ENCODE measurements around the gene PPARG. TPM values are rescaled to one million over a fixed set of nuclear protein-coding genes. Genes with fewer than 3 reads are reported as not detected.
"Not testable (repeated sequence)": the region's sequence is repeated elsewhere in the genome, so short reads cannot be mapped to it uniquely, and the experiment has no call there.

PPARG gene
- total and polyA plus RNA-seq, 4 donors, result 5.2 to 15.7 (median 7.0) TPM

DNA sequence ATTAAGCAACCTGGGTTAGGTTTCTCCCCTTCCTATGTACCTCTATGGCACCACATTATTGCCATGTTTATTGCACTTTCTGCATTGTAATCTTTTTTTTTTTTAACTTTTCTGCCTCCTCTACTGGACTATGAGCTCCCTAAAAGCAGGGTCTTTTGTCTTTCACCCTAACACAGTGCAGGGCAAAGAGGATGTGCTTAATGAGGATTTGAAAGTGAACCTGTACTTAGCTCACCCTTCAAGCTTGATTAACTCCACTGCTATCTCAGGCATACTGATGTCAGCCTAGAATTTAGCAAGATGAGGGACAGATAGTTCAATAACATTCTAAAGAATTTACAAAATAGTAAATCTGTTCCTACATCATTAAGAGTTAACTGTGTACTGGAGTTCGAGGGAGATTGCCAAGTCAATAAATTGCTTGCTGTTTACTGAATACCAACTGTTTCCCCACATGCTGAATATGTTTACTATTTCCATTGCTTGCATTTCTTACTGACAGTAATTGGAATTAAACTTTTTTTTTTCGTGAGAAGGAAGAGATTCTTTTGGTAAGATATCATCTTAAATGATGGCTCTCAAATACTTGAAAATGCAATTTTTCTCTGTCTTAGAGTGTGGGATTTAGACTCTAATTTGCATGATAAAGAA, 15.7 kb upstream of the PPARG start (continued):
- no peak for TF ChIP-seq CTCF (IDR thresholded peaks at IDR 0.05; ENCODE audit: low read depth, low read length, missing input control)

GRCh38 chr3:12275974-12276650, 12.8 kb upstream of the PPARG start:
- Histone ChIP-seq H3K36me3 (ENCODE audit: control insufficient read depth in 4 of 4, insufficient read depth in 3 of 4, low read depth in 1 of 4, low read length in 3 of 4) (no peaks in the 10 kb centered on the region), H3K9ac (ENCODE audit: low read depth in 1 of 2, low read length in 2 of 2) (no peak overlapping the region), H3K4me3 (ENCODE audit: low read depth in 1 of 3, low read length in 3 of 3) (no peak overlapping the region), H3K9me3 (ENCODE audit: control insufficient read depth in 4 of 4, low read length in 3 of 4) (no peaks in the 10 kb centered on the region), H3K27me3 (ENCODE audit: control insufficient read depth in 4 of 4, insufficient read depth in 4 of 4, low read length in 3 of 4) (no peaks in the 10 kb centered on the region), H3K4me1 (ENCODE audit: control insufficient read depth in 4 of 4, insufficient read depth in 4 of 4, low read length in 3 of 4) (no peaks in the 10 kb centered on the region), H3K27ac (ENCODE audit: low read depth in 1 of 2, low read length in 2 of 2) (no peak overlapping the region)
- DNase-seq (ENCODE audit: low spot score), result no peak
- TF ChIP-seq TAF1 (conservative IDR thresholded peaks at IDR 0.05) (no peak), JUND (IDR thresholded peaks at IDR 0.05) (no peak), RAD21 (IDR thresholded peaks at IDR 0.05) (no peak), HNF4A (conservative IDR thresholded peaks at IDR 0.05) (no peak)
- WGBS, result 82% methylated on average over 3 of the region's 3 CpGs

DNA sequence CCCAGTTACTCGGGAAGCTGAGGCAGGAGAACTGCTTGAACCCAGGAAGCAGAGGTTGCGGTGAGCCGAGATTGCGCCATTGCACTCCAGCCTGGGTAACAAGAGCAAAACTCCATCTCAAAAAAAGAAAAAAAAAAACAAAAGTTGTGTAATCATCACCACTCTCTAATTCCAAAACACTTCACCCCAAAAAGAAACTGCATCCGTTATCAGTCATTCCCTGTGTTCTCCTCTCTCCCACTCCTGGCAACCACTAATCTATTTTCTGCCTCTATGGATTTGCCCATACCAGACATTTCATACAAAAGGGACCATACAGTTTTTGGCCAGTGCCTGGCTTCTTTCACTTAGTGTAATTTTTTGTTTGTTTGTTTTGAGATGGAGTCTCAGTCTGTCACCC, 12.0 kb upstream of the PPARG start:
- not testable (repeated sequence) for H3K4me3 ChIP-seq (ENCODE audit: low read depth in 1 of 3, low read length in 3 of 3); H3K27ac ChIP-seq (ENCODE audit: low read depth in 1 of 2, low read length in 2 of 2); H3K4me1 ChIP-seq (ENCODE audit: control insufficient read depth in 4 of 4, insufficient read depth in 4 of 4, low read length in 3 of 4); H3K9ac ChIP-seq (ENCODE audit: low read depth in 1 of 2, low read length in 2 of 2); H3K9me3 ChIP-seq (ENCODE audit: control insufficient read depth in 4 of 4, low read length in 3 of 4); H3K27me3 ChIP-seq (ENCODE audit: control insufficient read depth in 4 of 4, insufficient read depth in 4 of 4, low read length in 3 of 4); DNase-seq (ENCODE audit: low spot score); H3K36me3 ChIP-seq (ENCODE audit: control insufficient read depth in 4 of 4, insufficient read depth in 3 of 4, low read depth in 1 of 4, low read length in 3 of 4)
- 79% methylated on average over 5 of the region's 5 CpGs for WGBS

DNA sequence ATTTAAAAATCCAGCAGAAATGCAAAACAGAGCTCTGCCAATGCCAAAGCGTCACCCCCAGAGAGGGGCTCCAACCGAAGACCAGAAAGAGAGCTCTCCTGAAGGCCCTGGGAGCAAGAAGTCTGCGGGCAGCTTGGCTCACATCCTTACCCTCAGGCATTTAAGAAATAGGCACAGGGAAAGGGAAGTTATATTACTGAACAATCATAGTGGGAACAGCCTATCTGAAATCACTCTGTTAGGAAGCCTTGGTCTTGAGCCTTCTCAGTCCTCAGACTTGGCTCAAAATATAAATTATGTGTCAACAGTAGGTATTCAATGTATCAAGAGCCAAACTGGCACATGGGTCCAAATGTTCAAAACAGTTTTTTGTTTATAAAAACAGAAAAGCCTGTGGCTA, 10.3 kb upstream of the PPARG start:
- H3K4me3 ChIP-seq (ENCODE audit: low read depth in 1 of 3, low read length in 3 of 3), result no peak overlapping the region
- WGBS, result 94% methylated on average over 3 of the region's 3 CpGs
- TF ChIP-seq, protein P1, sequence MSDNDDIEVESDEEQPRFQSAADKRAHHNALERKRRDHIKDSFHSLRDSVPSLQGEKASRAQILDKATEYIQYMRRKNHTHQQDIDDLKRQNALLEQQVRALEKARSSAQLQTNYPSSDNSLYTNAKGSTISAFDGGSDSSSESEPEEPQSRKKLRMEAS (IDR thresholded peaks at IDR 0.05), result no peak
- no peak for TF ChIP-seq EGR1 (IDR thresholded peaks at IDR 0.05; ENCODE audit: low read depth in 2 of 2)
- TF ChIP-seq YY1 (IDR thresholded peaks at IDR 0.05), result no peak
- TF ChIP-seq, protein P2, sequence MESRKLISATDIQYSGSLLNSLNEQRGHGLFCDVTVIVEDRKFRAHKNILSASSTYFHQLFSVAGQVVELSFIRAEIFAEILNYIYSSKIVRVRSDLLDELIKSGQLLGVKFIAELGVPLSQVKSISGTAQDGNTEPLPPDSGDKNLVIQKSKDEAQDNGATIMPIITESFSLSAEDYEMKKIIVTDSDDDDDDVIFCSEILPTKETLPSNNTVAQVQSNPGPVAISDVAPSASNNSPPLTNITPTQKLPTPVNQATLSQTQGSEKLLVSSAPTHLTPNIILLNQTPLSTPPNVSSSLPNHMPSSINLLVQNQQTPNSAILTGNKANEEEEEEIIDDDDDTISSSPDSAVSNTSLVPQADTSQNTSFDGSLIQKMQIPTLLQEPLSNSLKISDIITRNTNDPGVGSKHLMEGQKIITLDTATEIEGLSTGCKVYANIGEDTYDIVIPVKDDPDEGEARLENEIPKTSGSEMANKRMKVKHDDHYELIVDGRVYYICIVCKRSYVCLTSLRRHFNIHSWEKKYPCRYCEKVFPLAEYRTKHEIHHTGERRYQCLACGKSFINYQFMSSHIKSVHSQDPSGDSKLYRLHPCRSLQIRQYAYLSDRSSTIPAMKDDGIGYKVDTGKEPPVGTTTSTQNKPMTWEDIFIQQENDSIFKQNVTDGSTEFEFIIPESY (IDR thresholded peaks at IDR 0.05), result no peak
- TF ChIP-seq, protein P3, sequence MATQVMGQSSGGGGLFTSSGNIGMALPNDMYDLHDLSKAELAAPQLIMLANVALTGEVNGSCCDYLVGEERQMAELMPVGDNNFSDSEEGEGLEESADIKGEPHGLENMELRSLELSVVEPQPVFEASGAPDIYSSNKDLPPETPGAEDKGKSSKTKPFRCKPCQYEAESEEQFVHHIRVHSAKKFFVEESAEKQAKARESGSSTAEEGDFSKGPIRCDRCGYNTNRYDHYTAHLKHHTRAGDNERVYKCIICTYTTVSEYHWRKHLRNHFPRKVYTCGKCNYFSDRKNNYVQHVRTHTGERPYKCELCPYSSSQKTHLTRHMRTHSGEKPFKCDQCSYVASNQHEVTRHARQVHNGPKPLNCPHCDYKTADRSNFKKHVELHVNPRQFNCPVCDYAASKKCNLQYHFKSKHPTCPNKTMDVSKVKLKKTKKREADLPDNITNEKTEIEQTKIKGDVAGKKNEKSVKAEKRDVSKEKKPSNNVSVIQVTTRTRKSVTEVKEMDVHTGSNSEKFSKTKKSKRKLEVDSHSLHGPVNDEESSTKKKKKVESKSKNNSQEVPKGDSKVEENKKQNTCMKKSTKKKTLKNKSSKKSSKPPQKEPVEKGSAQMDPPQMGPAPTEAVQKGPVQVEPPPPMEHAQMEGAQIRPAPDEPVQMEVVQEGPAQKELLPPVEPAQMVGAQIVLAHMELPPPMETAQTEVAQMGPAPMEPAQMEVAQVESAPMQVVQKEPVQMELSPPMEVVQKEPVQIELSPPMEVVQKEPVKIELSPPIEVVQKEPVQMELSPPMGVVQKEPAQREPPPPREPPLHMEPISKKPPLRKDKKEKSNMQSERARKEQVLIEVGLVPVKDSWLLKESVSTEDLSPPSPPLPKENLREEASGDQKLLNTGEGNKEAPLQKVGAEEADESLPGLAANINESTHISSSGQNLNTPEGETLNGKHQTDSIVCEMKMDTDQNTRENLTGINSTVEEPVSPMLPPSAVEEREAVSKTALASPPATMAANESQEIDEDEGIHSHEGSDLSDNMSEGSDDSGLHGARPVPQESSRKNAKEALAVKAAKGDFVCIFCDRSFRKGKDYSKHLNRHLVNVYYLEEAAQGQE (IDR thresholded peaks at IDR 0.05), result no peak
- TF ChIP-seq RAD21 (IDR thresholded peaks at IDR 0.05), result no peak
- no peak for TF ChIP-seq FOXA1 (IDR thresholded peaks at IDR 0.05)

More for the DNA sequence above, 10.3 kb upstream of the PPARG start:
- no peak overlapping the region for H3K9ac ChIP-seq (ENCODE audit: low read depth in 1 of 2, low read length in 2 of 2)
- no peak overlapping the region for H3K27ac ChIP-seq (ENCODE audit: low read depth in 1 of 2, low read length in 2 of 2)
- H3K36me3 ChIP-seq (ENCODE audit: control insufficient read depth in 4 of 4, insufficient read depth in 3 of 4, low read depth in 1 of 4, low read length in 3 of 4), result no peaks in the 10 kb centered on the region
- H3K27me3 ChIP-seq (ENCODE audit: control insufficient read depth in 4 of 4, insufficient read depth in 4 of 4, low read length in 3 of 4), result no peaks in the 10 kb centered on the region
- no peaks in the 10 kb centered on the region for H3K9me3 ChIP-seq (ENCODE audit: control insufficient read depth in 4 of 4, low read length in 3 of 4)
- no peak for DNase-seq (ENCODE audit: low spot score)
- no peaks in the 10 kb centered on the region for H3K4me1 ChIP-seq (ENCODE audit: control insufficient read depth in 4 of 4, insufficient read depth in 4 of 4, low read length in 3 of 4)
